Measurements from ENCODE around the gene UBE2Q1.

- TF ChIP-seq CTCF (IDR thresholded peaks at IDR 0.05) (no peak), USF2 (CRISPR knock-in tag; IDR thresholded peaks at IDR 0.05) (no peak)
Measured at GRCh38 chr1:154582885-154583284, 24.4 kb upstream of the UBE2Q1 start.

Measured in WTC11 (cell line).